HuH-7 (cell line): ENCODE data around the gene ARHGEF1.
"Not testable (repeated sequence)": the region's sequence is repeated elsewhere in the genome, so short reads cannot be mapped to it uniquely, and the experiment has no call there.

Experiments
- DNase-seq: peaks from one replicate; pipeline ENCODE4 v3.0.0; 2011; ENCODE audit warnings: low spot score

The ARHGEF1 gene

GRCh38 chr19:41930926-41931592, 48.1 kb downstream of the ARHGEF1 start:
- DNase-seq = no peak

GRCh38 chr19:41932259-41932719, 49.3 kb downstream of the ARHGEF1 start:
- no peak for DNase-seq

GRCh38 chr19:41932720-41933332, 49.8 kb downstream of the ARHGEF1 start:
- DNase-seq = no peak

GRCh38 chr19:41933693-41934426, 50.9 kb downstream of the ARHGEF1 start:
- no peak for DNase-seq

- DNase-seq = peak; percentile 97
Observed at GRCh38 chr19:41934849-41935374, 51.9 kb downstream of the ARHGEF1 start.

- DNase-seq = no peak
Observed at GRCh38 chr19:41935760-41936415, 52.9 kb downstream of the ARHGEF1 start.

GRCh38 chr19:41936416-41936850, 53.4 kb downstream of the ARHGEF1 start:
- no peak for DNase-seq

- no peak for DNase-seq
Observed at GRCh38 chr19:41936961-41937360, 54.0 kb downstream of the ARHGEF1 start.

- no peak for DNase-seq
Observed at GRCh38 chr19:41937525-41938468, 54.8 kb downstream of the ARHGEF1 start.

- DNase-seq = not testable (repeated sequence)
Observed at GRCh38 chr19:41939209-41939608, 56.2 kb downstream of the ARHGEF1 start.

- DNase-seq = no peak
Observed at GRCh38 chr19:41939861-41940730, 57.1 kb downstream of the ARHGEF1 start.

- DNase-seq = no peak
Observed at GRCh38 chr19:41940731-41941409, 57.9 kb downstream of the ARHGEF1 start.

- DNase-seq = no peak
Observed at GRCh38 chr19:41941410-41942202, 58.6 kb downstream of the ARHGEF1 start.

- no peak for DNase-seq
Observed at GRCh38 chr19:41944336-41944735, 61.4 kb downstream of the ARHGEF1 start.

GRCh38 chr19:41945135-41945766, 62.3 kb downstream of the ARHGEF1 start:
- DNase-seq = no peak

GRCh38 chr19:41947091-41947490, 64.1 kb downstream of the ARHGEF1 start:
- no peak for DNase-seq

- peak; percentile 97 for DNase-seq
Observed at GRCh38 chr19:41951686-41952172, 68.7 kb downstream of the ARHGEF1 start.

- no peak for DNase-seq
Observed at GRCh38 chr19:41955521-41955920, 72.5 kb downstream of the ARHGEF1 start.
